Upper lobe of left lung (tissue), 6 donors: ENCODE data around the gene WNK2. TPM values are rescaled to one million over a fixed set of nuclear protein-coding genes. Genes with fewer than 3 reads are reported as not detected.

Experiments used
- ATAC-seq, 2 donors: fragments of 200-7000 bp; cut with Tn5 transposase; one replicate each; pipeline ENCODE4 v1.9.1; 2022; ENCODE audit warnings: mild to moderate bottlenecking in 2 of 2, moderate library complexity in 2 of 2; ENCODE audit not compliant: low FRiP score in 2 of 2
- DNase-seq, 2 donors: peaks; one replicate each; pipeline ENCODE4 v3.0.0-alpha.2; 2019 to 2020
- H3K27ac ChIP-seq, 4 donors: fragments of 200-600 bp; sonication (generic); one replicate each; pipeline ENCODE4 v1.5.1; 2016 to 2019
- H3K27me3 ChIP-seq, 4 donors: fragments of 200-600 bp; sonication (generic); one replicate each; pipeline ENCODE4 v1.5.1; 2017 to 2019
- H3K36me3 ChIP-seq, 4 donors: fragments of 200-600 bp; sonication (generic); one replicate each; pipeline ENCODE4 v1.5.1; 2016 to 2019
- H3K4me1 ChIP-seq, 4 donors: fragments of 200-600 bp; sonication (generic); one replicate each; pipeline ENCODE4 v1.5.1; 2018 to 2019
- H3K4me3 ChIP-seq, 4 donors: fragments of 200-600 bp; sonication (generic); one replicate each; pipeline ENCODE4 v1.5.1; 2017 to 2019; ENCODE audit warnings: mild to moderate bottlenecking in 2 of 4, moderate library complexity in 1 of 4
- H3K9me3 ChIP-seq, 4 donors: fragments of 200-600 bp; sonication (generic); one replicate each; pipeline ENCODE4 v1.5.1; 2018 to 2019
- EP300 ChIP-seq, 4 donors: sonication (generic); formaldehyde crosslinking; IDR thresholded peaks; one replicate each; pipeline ENCODE4 v1.5.1; 2017; ENCODE audit warnings: antibody characterized with exemption in 4 of 4, control low read depth in 2 of 4
- POLR2A ChIP-seq, 4 donors: fragments of 450-650 bp; IDR thresholded peaks; one replicate each; pipeline ENCODE4 v1.5.1; 2016 to 2017; ENCODE audit warnings: antibody characterized with exemption in 4 of 4, mild to moderate bottlenecking in 2 of 4
- POLR2AphosphoS5 ChIP-seq, 2 donors: sonication (generic); formaldehyde crosslinking; IDR thresholded peaks; one replicate each; pipeline ENCODE4 v1.5.1; 2017; ENCODE audit warnings: antibody characterized with exemption in 2 of 2
- WGBS, 2 donors: methylation state at CpG; one replicate each; pipeline ENCODE4 v1.1.5; 2017 to 2018; 5-methylcytosine and 5-hydroxymethylcytosine counted together
- total RNA-seq, 6 donors: library from RNA; depleted of rRNA in 4 of 6; stranded (reverse); fragments of >200 nt in 4 of 6; gene quantifications; one replicate each; pipeline versions ENCODE4 v1.1.0 to v1.2.1, GENCODE V29; 2016 to 2021
- TF ChIP-seq, protein P1 (sequence below), 6 experiments: fragments of 450-650 bp in 4 of 6; fragments of 200-600 bp in 2 of 6; sonication (generic) in 2 of 6; IDR thresholded peaks; one replicate each; pipeline ENCODE4 v1.5.1; 2016 to 2019; ENCODE audit warnings: antibody characterized with exemption in 6 of 6
- donor health status: DM: no; HTN: no; CAD: no; lungs with moderate emphysema.
- donor health status: DM: no; HTN: yes; CAD: no; lungs with severe emphysema.

WNK2 gene
- total RNA-seq, 6 donors from 2014 or later = 1.1 to 11.5 (median 7.3) TPM

DNA sequence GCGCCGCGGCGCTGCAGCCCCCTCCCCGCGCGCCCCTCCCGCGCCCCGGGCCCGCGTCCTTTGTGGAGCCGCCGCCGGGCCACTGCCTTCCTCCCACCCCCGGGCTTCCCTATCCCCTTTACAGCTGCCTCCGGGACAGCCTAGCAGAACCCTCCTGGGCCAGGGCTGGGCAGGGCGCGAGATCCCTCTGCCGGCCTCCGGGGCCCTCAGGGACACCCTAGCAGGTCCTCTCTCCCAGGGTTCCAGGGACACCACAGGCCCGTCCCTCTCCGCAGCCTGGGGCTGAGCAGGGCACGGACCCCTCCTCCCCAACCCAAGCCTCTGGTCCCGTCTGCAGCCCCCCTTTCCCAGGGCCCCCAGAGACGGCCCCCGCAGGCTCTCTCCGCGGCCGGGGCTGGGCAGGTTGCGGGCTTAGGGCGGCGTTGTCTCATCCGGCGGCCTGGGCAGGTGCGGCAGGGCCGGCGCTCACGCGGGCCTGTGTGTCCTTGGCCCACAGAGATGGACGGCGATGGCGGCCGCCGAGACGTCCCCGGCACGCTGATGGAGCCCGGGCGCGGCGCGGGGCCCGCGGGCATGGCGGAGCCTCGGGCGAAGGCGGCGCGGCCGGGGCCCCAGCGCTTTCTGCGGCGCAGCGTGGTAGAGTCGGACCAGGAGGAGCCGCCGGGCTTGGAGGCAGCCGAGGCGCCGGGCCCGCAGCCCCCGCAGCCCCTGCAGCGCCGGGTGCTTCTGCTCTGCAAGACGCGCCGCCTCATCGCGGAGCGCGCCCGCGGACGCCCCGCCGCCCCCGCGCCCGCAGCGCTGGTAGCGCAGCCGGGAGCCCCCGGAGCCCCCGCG, 710 bp downstream of the WNK2 start:
- peak in 1 of 2 donors; percentile 4 for ATAC-seq
- DNase-seq = peak in 1 of 2 donors; percentile 82
- H3K9me3 ChIP-seq = no peaks in the 10 kb centered on the region
- H3K36me3 ChIP-seq = no peaks in the 10 kb centered on the region
- H3K27me3 ChIP-seq = peaks cover 0 to 31% (median 17%) of the 10 kb centered on the region in 4 donors
- peaks cover 9 to 21% (median 16%) of the 10 kb centered on the region in 4 donors for H3K4me1 ChIP-seq
- 0 to 6% methylated on average over 4 to 40 of the region's 97 CpGs for WGBS, 2 donors
- H3K27ac ChIP-seq = no peak overlapping the region
- TF ChIP-seq, protein P1, sequence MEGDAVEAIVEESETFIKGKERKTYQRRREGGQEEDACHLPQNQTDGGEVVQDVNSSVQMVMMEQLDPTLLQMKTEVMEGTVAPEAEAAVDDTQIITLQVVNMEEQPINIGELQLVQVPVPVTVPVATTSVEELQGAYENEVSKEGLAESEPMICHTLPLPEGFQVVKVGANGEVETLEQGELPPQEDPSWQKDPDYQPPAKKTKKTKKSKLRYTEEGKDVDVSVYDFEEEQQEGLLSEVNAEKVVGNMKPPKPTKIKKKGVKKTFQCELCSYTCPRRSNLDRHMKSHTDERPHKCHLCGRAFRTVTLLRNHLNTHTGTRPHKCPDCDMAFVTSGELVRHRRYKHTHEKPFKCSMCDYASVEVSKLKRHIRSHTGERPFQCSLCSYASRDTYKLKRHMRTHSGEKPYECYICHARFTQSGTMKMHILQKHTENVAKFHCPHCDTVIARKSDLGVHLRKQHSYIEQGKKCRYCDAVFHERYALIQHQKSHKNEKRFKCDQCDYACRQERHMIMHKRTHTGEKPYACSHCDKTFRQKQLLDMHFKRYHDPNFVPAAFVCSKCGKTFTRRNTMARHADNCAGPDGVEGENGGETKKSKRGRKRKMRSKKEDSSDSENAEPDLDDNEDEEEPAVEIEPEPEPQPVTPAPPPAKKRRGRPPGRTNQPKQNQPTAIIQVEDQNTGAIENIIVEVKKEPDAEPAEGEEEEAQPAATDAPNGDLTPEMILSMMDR (IDR thresholded peaks at IDR 0.05) = no peak
- no peak for TF ChIP-seq EP300 (IDR thresholded peaks at IDR 0.05)
- no peak for TF ChIP-seq POLR2A (IDR thresholded peaks at IDR 0.05)
- no peak for TF ChIP-seq POLR2AphosphoS5 (IDR thresholded peaks at IDR 0.05)
- H3K4me3 ChIP-seq = peak overlapping the region; percentile 27 to 56 (median 48)

DNA sequence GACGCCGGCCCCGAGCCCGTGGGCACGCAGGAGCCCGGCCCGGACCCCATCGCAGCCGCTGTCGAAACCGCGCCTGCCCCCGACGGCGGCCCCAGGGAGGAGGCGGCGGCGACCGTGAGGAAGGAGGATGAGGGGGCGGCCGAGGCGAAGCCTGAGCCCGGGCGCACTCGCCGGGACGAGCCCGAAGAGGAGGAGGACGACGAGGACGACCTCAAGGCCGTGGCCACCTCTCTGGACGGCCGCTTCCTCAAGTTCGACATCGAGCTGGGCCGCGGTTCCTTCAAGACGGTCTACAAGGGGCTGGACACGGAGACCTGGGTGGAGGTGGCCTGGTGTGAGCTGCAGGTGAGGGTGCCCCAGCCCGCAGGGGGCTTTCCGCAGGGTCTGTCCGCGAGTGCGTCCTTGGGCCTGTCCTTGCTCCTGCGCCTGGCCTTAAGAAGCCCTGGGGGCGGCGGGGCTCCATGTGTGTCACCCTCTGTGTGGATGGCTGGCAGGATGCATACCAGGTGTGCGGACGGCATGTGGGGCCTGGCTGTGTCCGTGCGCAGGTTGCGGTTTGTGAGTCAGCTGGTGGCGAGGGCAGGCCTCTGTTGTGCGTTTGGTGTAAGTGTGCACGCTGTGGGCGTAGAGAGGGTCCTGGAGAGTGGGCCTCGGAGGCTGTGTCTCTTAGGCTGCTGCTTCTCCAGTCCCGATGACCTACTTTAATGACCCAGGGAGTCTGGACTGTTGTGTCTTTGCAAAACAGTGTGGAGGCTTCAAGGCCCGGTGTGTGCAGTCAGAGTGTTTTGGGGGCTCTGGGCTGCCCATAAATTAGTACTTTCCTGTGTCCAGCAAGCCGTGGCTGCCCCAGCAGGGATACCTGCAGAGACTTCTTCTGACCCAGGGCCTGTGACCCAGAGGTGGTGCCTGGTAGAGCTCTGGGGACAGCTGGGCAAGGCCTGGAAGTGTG, 1.6 kb downstream of the WNK2 start:
- Histone ChIP-seq H3K27me3 (peaks cover 0 to 31% (median 17%) of the 10 kb centered on the region in 4 donors), H3K4me3 (peak overlapping the region in 2 of 4 donors; percentile 44 to 52), H3K27ac (no peak overlapping the region), H3K4me1 (peaks cover 9 to 21% (median 16%) of the 10 kb centered on the region in 4 donors), H3K9me3 (no peaks in the 10 kb centered on the region), H3K36me3 (no peaks in the 10 kb centered on the region)
- no peak for ATAC-seq
- DNase-seq = peak in 1 of 2 donors; percentile 83
- TF ChIP-seq POLR2A (IDR thresholded peaks at IDR 0.05) (no peak), EP300 (IDR thresholded peaks at IDR 0.05) (no peak), POLR2AphosphoS5 (IDR thresholded peaks at IDR 0.05) (no peak)
- TF ChIP-seq, protein P1 (IDR thresholded peaks at IDR 0.05) = no peak
- whole genome bisulfite sequencing, 2 donors = 76 to 94% methylated on average over 26 to 55 of the region's 61 CpGs

DNA sequence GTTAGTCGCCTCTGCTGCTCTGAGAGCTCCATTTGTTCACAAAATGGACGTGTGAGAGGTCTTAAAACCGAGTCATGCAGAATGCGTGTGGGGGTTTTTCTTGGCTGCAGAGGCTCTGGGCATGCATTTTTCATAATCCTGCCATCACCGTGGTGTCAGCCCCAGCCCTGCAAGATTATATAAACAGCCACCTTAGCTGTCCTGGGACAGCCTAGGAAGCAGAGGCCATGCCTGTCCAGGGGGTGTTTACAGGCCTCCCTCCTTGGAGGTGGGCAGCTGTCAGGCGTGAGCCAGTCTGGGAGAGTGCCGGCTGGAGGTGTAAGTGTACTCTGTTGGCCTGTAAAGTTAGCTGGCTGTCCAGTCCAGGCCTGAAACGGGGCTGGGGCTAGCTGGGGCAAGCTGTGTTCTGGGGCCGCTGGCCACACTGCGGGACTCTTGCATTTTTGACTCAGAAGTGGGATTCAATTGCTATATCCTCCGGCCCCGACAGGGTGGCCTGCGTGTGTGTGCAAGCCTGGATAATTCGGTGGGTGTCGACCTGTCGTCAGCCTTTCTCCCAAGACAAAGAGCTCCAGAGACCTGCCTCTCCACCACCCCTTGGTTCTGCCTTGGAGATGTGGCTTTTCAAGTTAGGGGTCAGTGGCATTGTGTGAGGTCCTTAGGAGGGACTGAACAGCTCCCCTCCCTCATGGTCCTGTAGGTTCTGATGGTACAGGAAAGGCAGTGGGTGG, 2.4 kb downstream of the WNK2 start:
- Histone ChIP-seq H3K27ac (no peak overlapping the region), H3K36me3 (no peaks in the 10 kb centered on the region), H3K9me3 (no peaks in the 10 kb centered on the region), H3K27me3 (peaks cover 0 to 31% (median 17%) of the 10 kb centered on the region in 4 donors), H3K4me1 (peaks cover 9 to 21% (median 16%) of the 10 kb centered on the region in 4 donors), H3K4me3 (no peak overlapping the region)
- ATAC-seq (no peak), DNase-seq (no peak)
- TF ChIP-seq, protein P1 (IDR thresholded peaks at IDR 0.05) = no peak
- TF ChIP-seq POLR2AphosphoS5 (IDR thresholded peaks at IDR 0.05) (no peak), EP300 (IDR thresholded peaks at IDR 0.05) (no peak), POLR2A (IDR thresholded peaks at IDR 0.05) (no peak)
- 88 to 93% methylated on average over 12 to 16 of the region's 16 CpGs for WGBS, 2 donors

DNA sequence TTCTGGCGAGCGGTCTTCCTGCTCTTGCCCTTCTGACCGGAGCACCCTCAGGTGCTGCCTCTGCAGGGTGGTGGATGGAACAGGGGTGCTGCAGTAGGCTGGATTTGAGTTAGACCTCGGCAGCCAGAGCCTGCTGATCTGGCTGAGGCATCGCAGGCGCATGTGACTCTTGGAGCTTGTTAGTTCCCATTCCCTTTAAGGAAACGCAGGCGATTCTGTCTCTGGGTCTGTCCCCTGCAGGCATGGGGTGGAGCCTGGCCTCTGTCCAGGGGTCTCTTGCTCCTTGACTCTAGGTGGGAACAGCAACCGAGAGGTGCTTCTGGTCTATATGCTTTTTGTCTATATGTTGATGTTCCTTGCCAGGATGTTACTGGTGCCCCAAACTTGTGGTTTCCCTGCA, 3.1 kb downstream of the WNK2 start:
- TF ChIP-seq, protein P1 (IDR thresholded peaks at IDR 0.05) = no peak
- TF ChIP-seq POLR2AphosphoS5 (IDR thresholded peaks at IDR 0.05) (no peak), EP300 (IDR thresholded peaks at IDR 0.05) (no peak)
- DNase-seq (no peak), ATAC-seq (no peak)
- H3K27me3 ChIP-seq = peaks cover 0 to 31% (median 17%) of the 10 kb centered on the region in 4 donors
- no peak overlapping the region for H3K4me3 ChIP-seq
- 78 to 84% methylated on average over 9 of the region's 9 CpGs for WGBS, 2 donors
- peaks cover 9 to 21% (median 16%) of the 10 kb centered on the region in 4 donors for H3K4me1 ChIP-seq
- no peaks in the 10 kb centered on the region for H3K36me3 ChIP-seq
- no peak overlapping the region for H3K27ac ChIP-seq
- H3K9me3 ChIP-seq = no peaks in the 10 kb centered on the region
